HG02885 (cell line): ENCODE data around the gene DNAH9.

Experiments used
- ATAC-seq: cut with Tn5 transposase; IDR thresholded peaks from one replicate; pipeline ENCODE4 v1.9.1; 2021; ENCODE audit warnings: mild to moderate bottlenecking; ENCODE audit not compliant: unreplicated experiment, poor library complexity

DNAH9 gene

GRCh38 chr17:11598274-11599221 lies at the start of gene DNAH9:
Gene DNAH9, plus strand, starts transcription at chr17:11598470. Its CDS starts 29 bp downstream, at chr17:11598499.
- no peak for ATAC-seq

- no peak for ATAC-seq
Measured at GRCh38 chr17:11550431-11550830, 47.8 kb upstream of the DNAH9 start.

- no peak for ATAC-seq
Measured at GRCh38 chr17:11551442-11551841, 46.8 kb upstream of the DNAH9 start.

GRCh38 chr17:11553135-11553534 lies 45.1 kb upstream of the DNAH9 start:
- no peak for ATAC-seq

GRCh38 chr17:11554042-11554441 lies 44.2 kb upstream of the DNAH9 start:
- no peak for ATAC-seq

GRCh38 chr17:11554542-11554941 lies 43.7 kb upstream of the DNAH9 start:
- ATAC-seq: no peak

- no peak for ATAC-seq
Measured at GRCh38 chr17:11555530-11555929, 42.7 kb upstream of the DNAH9 start.

GRCh38 chr17:11557727-11558452 lies 40.4 kb upstream of the DNAH9 start:
- no peak for ATAC-seq

- no peak for ATAC-seq
Measured at GRCh38 chr17:11558681-11559234, 39.5 kb upstream of the DNAH9 start.

GRCh38 chr17:11559601-11560000 lies 38.7 kb upstream of the DNAH9 start:
- no peak for ATAC-seq

GRCh38 chr17:11561281-11561680 lies 37.0 kb upstream of the DNAH9 start:
- no peak for ATAC-seq

- no peak for ATAC-seq
Measured at GRCh38 chr17:11561702-11562101, 36.6 kb upstream of the DNAH9 start.

- ATAC-seq: no peak
Measured at GRCh38 chr17:11564589-11565380, 33.5 kb upstream of the DNAH9 start.

GRCh38 chr17:11565591-11565990 lies 32.7 kb upstream of the DNAH9 start:
- no peak for ATAC-seq

- ATAC-seq: no peak
Measured at GRCh38 chr17:11578998-11579397, 19.3 kb upstream of the DNAH9 start.

GRCh38 chr17:11580677-11581076 lies 17.6 kb upstream of the DNAH9 start:
- ATAC-seq: no peak

- no peak for ATAC-seq
Measured at GRCh38 chr17:11582217-11582616, 16.1 kb upstream of the DNAH9 start.

- no peak for ATAC-seq
Measured at GRCh38 chr17:11583306-11583992, 14.8 kb upstream of the DNAH9 start.

- no peak for ATAC-seq
Measured at GRCh38 chr17:11589716-11590115, 8.6 kb upstream of the DNAH9 start.

- no peak for ATAC-seq
Measured at GRCh38 chr17:11601661-11602060, 3.4 kb downstream of the DNAH9 start.
